Smooth muscle cell (in vitro differentiated cells): ENCODE results near the gene DCAF10. TPM values are rescaled to one million over a fixed set of nuclear protein-coding genes. Genes with fewer than 3 reads are reported as not detected.

ENCODE experiments used
- DNase-seq: peaks from one replicate; lab custom pipeline; 2025; ENCODE audit not compliant: unreplicated experiment; lab: John Stamatoyannopoulos, UW
- H2AFZ ChIP-seq: fragments of 200-600 bp; sonication (generic); 2 replicates; pipeline ENCODE4 v1.6.0; 2016; ENCODE audit warnings: antibody characterized with exemption, low read depth, mild to moderate bottlenecking
- H3F3A ChIP-seq: fragments of 200-600 bp; sonication (generic); 2 replicates; pipeline ENCODE4 v1.6.0; 2017; ENCODE audit warnings: antibody characterized with exemption, low read depth
- H3K27ac ChIP-seq: fragments of 200-600 bp; sonication (generic); 2 replicates; pipeline ENCODE4 v1.5.1; 2016; ENCODE audit warnings: low read depth, mild to moderate bottlenecking
- H3K27me3 ChIP-seq: fragments of 200-600 bp; sonication (generic); 2 replicates; pipeline ENCODE4 v1.6.1; 2016; ENCODE audit warnings: low read depth, mild to moderate bottlenecking
- H3K36me3 ChIP-seq: fragments of 200-600 bp; sonication (generic); 2 replicates; pipeline ENCODE4 v1.5.1; 2016; ENCODE audit warnings: low read depth
- H3K4me1 ChIP-seq: fragments of 200-600 bp; sonication (generic); 2 replicates; pipeline ENCODE4 v1.5.1; 2016; ENCODE audit warnings: low read depth
- H3K4me2 ChIP-seq: fragments of 200-600 bp; sonication (generic); 2 replicates; pipeline ENCODE4 v1.6.0; 2016; ENCODE audit warnings: mild to moderate bottlenecking
- H3K4me3 ChIP-seq: fragments of 200-600 bp; sonication (generic); 2 replicates; pipeline ENCODE4 v1.5.1; 2016; ENCODE audit warnings: mild to moderate bottlenecking
- H3K79me2 ChIP-seq: fragments of 200-600 bp; sonication (generic); 2 replicates; pipeline ENCODE4 v1.6.0; 2016; ENCODE audit warnings: low read depth, mild to moderate bottlenecking
- H3K9ac ChIP-seq: fragments of 200-600 bp; sonication (generic); 2 replicates; pipeline ENCODE4 v1.6.0; 2016; ENCODE audit warnings: low read depth
- H3K9me3 ChIP-seq: fragments of 200-600 bp; sonication (generic); replicated peaks from 2 replicates; pipeline ENCODE4 v1.5.1; 2016; ENCODE audit warnings: low read depth
- H4K20me1 ChIP-seq: fragments of 200-600 bp; sonication (generic); 2 replicates; pipeline ENCODE4 v1.6.0; 2016; ENCODE audit warnings: low read depth
- CTCF ChIP-seq: fragments of 200-600 bp; sonication (generic); IDR thresholded peaks from 2 replicates; pipeline ENCODE4 v1.5.1; 2017; ENCODE audit warnings: borderline replicate concordance, mild to moderate bottlenecking, antibody characterized with exemption; ENCODE audit not compliant: insufficient read depth, poor library complexity, severe bottlenecking
- WGBS: methylation state at CpG from one replicate; pipeline ENCODE4 v1.1.7; 2016; ENCODE audit warnings: low lambda C conversion rate; 5-methylcytosine and 5-hydroxymethylcytosine counted together
- polyA plus RNA-seq: library from polyadenylated mRNA; unstranded; fragments of >200 nt; fragmentation: Nextera tagmentation; extraction: Ambion mirVana; gene quantifications from 2 replicates; pipeline ENCODE4 v1.2.1, GENCODE V29; 2016
- total RNA-seq: library from RNA; depleted of rRNA; stranded (reverse); fragments of >200 nt; gene quantifications from 2 replicates; pipeline ENCODE4 v1.2.3, GENCODE V29; 2014

The DCAF10 gene
- total and polyA plus RNA-seq, 2 experiments from 2014 or later = 35.6 to 77.0 TPM

GRCh38 chr9:37914701-37915358 is 114.2 kb downstream of the DCAF10 start:
- 94% methylated on average over 11 of the region's 11 CpGs for WGBS
- no peak for TF ChIP-seq CTCF
- no peaks in the 10 kb centered on the region for H3F3A ChIP-seq
- no peaks in the 10 kb centered on the region for H3K9me3 ChIP-seq
- no peaks in the 10 kb centered on the region for H3K79me2 ChIP-seq
- H3K4me1 ChIP-seq = peaks cover 4% of the 10 kb centered on the region
- H3K27ac ChIP-seq = no peak overlapping the region
- no peak overlapping the region for H2AFZ ChIP-seq
- H3K36me3 ChIP-seq = peaks cover 3% of the 10 kb centered on the region
- H3K9ac ChIP-seq = no peak overlapping the region
- H4K20me1 ChIP-seq = no peaks in the 10 kb centered on the region
- H3K27me3 ChIP-seq = no peaks in the 10 kb centered on the region
- no peak overlapping the region for H3K4me3 ChIP-seq
- H3K4me2 ChIP-seq = no peak overlapping the region
- DNase-seq = no peak

GRCh38 chr9:37915911-37916470 is 115.4 kb downstream of the DCAF10 start:
- no peak overlapping the region for H3K9ac ChIP-seq
- peaks cover 3% of the 10 kb centered on the region for H3K36me3 ChIP-seq
- TF ChIP-seq CTCF = no peak
- no peaks in the 10 kb centered on the region for H3K9me3 ChIP-seq
- no peak overlapping the region for H2AFZ ChIP-seq
- no peaks in the 10 kb centered on the region for H3F3A ChIP-seq
- H4K20me1 ChIP-seq = no peaks in the 10 kb centered on the region
- DNase-seq = no peak
- H3K79me2 ChIP-seq = no peaks in the 10 kb centered on the region
- H3K4me3 ChIP-seq = no peak overlapping the region
- H3K27ac ChIP-seq = no peak overlapping the region
- no peaks in the 10 kb centered on the region for H3K27me3 ChIP-seq
- H3K4me2 ChIP-seq = no peak overlapping the region
- peaks cover 12% of the 10 kb centered on the region for H3K4me1 ChIP-seq
- WGBS = 98% methylated on average over 14 of the region's 14 CpGs

- Histone ChIP-seq H2AFZ (no peak overlapping the region), H3K36me3 (peaks cover 3% of the 10 kb centered on the region), H3K9ac (no peak overlapping the region), H3K4me2 (no peak overlapping the region), H3K4me1 (peaks cover 19% of the 10 kb centered on the region), H3F3A (no peaks in the 10 kb centered on the region), H3K27me3 (no peaks in the 10 kb centered on the region), H3K79me2 (no peaks in the 10 kb centered on the region), H4K20me1 (no peaks in the 10 kb centered on the region), H3K9me3 (no peaks in the 10 kb centered on the region), H3K27ac (no peak overlapping the region), H3K4me3 (no peak overlapping the region)
- no peak for TF ChIP-seq CTCF
- 97% methylated on average over 18 of the region's 18 CpGs for WGBS
- DNase-seq = no peak
Measured at GRCh38 chr9:37916471-37917312, 116.1 kb downstream of the DCAF10 start.

Other genes with a start within 250 kb of the DCAF10 start
- gene FBXO10, start 224.4 kb upstream of the DCAF10 start, total RNA-seq = 3.5 and 6.4 TPM in 2 replicates
- 4.8 and 7.0 TPM in 2 replicates for gene FBXO10, start 224.4 kb upstream of the DCAF10 start, polyA plus RNA-seq
- 194 and 220 TPM in 2 replicates for gene TOMM5, start 208.2 kb upstream of the DCAF10 start, total RNA-seq
- gene TOMM5, start 208.2 kb upstream of the DCAF10 start, polyA plus RNA-seq = 221 and 296 TPM in 2 replicates
- 0.22 TPM in 1 of 2 replicates, not detected in the other for gene FRMPD1, start 149.8 kb upstream of the DCAF10 start, total RNA-seq
- not detected in 2 replicates for gene FRMPD1, start 149.8 kb upstream of the DCAF10 start, polyA plus RNA-seq
- 1.2 and 2.7 TPM in 2 replicates for gene TRMT10B, start 47.0 kb upstream of the DCAF10 start, total RNA-seq
- gene TRMT10B, start 47.0 kb upstream of the DCAF10 start, polyA plus RNA-seq = 6.4 and 8.1 TPM in 2 replicates
- 21.6 and 22.9 TPM in 2 replicates for gene EXOSC3, start 15.7 kb upstream of the DCAF10 start, total RNA-seq
- gene EXOSC3, start 15.7 kb upstream of the DCAF10 start, polyA plus RNA-seq = 22.6 and 38.2 TPM in 2 replicates
- 32.0 and 42.9 TPM in 2 replicates for gene SLC25A51, start 103.3 kb downstream of the DCAF10 start, total RNA-seq
- gene SLC25A51, start 103.3 kb downstream of the DCAF10 start, polyA plus RNA-seq = 6.5 and 13.0 TPM in 2 replicates